ENCODE data around the gene ROR1. TPM values are rescaled to one million over a fixed set of nuclear protein-coding genes. Genes with fewer than 3 reads are reported as not detected.

The ROR1 gene
- total and polyA plus RNA-seq, 12 donors, result 2.9 to 36.2 (median 15.3) TPM

DNA sequence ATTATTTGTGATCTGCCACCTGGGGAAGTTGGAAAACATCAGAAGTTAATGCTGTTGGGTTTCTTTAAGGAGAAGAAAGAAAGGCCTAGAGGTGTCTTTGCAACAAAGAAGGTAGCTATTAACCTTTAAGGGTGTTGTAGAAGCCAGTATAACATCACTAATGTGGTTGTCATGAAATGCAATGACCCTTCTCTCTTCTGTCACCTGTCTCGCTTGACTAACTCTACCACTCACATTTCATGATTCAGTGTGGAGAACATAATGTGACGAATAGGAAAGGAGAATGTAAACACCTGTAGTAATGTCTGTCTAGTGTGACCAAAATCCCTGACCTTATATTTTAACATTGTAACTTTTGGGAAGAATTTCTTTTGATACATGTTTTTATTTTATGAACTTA is 217.9 kb downstream of the ROR1 start:
- H3K9me3 ChIP-seq, result no peaks in the 10 kb centered on the region
- WGBS, 2 donors, result 49 to 70% methylated on average over 2 of the region's 2 CpGs
- no peak overlapping the region for H3K27ac ChIP-seq
- intact Hi-C loops (cut with DNase I), result no loop called here
- no peak overlapping the region for H3K4me3 ChIP-seq
- ATAC-seq, result no peak
- DNase-seq, result no peak
- TF ChIP-seq, protein P1, sequence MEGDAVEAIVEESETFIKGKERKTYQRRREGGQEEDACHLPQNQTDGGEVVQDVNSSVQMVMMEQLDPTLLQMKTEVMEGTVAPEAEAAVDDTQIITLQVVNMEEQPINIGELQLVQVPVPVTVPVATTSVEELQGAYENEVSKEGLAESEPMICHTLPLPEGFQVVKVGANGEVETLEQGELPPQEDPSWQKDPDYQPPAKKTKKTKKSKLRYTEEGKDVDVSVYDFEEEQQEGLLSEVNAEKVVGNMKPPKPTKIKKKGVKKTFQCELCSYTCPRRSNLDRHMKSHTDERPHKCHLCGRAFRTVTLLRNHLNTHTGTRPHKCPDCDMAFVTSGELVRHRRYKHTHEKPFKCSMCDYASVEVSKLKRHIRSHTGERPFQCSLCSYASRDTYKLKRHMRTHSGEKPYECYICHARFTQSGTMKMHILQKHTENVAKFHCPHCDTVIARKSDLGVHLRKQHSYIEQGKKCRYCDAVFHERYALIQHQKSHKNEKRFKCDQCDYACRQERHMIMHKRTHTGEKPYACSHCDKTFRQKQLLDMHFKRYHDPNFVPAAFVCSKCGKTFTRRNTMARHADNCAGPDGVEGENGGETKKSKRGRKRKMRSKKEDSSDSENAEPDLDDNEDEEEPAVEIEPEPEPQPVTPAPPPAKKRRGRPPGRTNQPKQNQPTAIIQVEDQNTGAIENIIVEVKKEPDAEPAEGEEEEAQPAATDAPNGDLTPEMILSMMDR (IDR thresholded peaks at IDR 0.05), result no peak
- H3K4me1 ChIP-seq, result peaks cover 0 to 11% (median 0%) of the 10 kb centered on the region in 9 donors
- H3K36me3 ChIP-seq, result no peaks in the 10 kb centered on the region
- no peaks in the 10 kb centered on the region for H3K27me3 ChIP-seq

DNA sequence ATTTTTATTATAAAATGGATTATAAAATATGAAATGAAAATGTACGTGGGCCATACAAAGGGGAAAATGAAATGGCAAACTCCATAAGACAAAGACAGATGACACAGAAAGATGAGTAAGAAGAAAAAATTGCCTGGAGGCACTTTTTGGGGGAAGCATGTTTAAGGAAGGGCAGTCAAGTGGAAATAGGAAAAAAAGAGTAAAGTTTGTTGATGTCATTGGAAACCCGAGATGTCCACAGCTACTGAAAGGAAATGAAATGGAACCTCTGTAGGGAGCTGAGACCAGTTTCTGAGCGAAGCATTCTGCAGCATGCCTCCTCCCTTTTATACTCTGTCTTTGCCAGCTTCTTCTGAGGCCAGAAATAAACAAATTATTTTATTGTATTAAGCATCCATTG is 226.2 kb downstream of the ROR1 start:
- intact Hi-C loops (cut with DNase I), result no loop called here
- 73 to 80% methylated on average over 3 of the region's 3 CpGs for WGBS, 2 donors

DNA sequence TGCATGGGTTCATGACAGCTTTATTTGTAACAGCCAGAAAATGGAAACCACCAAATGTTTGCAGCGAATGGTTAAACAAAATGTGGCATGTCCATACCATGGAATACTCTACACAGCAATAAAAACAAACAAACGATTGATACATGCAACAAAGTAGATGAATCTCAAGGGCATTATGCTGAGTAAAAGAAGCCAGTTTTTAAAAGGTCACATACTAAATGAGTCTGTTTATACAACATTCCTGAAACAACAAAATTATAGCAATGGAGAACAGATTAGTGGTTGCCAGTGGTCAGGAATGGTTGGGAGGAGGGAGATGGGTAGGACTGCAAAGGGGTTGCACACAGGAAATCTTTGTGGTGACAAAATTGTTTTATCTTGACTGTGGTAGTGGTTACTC is 227.2 kb downstream of the ROR1 start:
- ATAC-seq, result no peak
- DNase-seq, result no peak
- no peak overlapping the region for H3K4me3 ChIP-seq
- TF ChIP-seq, protein P1 (IDR thresholded peaks at IDR 0.05), result no peak
- WGBS, 2 donors, result 80 to 82% methylated on average over 2 of the region's 2 CpGs
- H3K36me3 ChIP-seq, result no peaks in the 10 kb centered on the region
- peaks cover 1 to 29% (median 5%) of the 10 kb centered on the region in 9 donors for H3K4me1 ChIP-seq
- H3K27me3 ChIP-seq, result no peaks in the 10 kb centered on the region
- no peaks in the 10 kb centered on the region for H3K9me3 ChIP-seq
- H3K27ac ChIP-seq, result no peak overlapping the region
- intact Hi-C loops (cut with DNase I), result no loop called here

More for the DNA sequence above, 226.2 kb downstream of the ROR1 start:
- H3K4me3 ChIP-seq, result no peak overlapping the region
- DNase-seq, result no peak
- H3K27me3 ChIP-seq, result no peaks in the 10 kb centered on the region
- H3K27ac ChIP-seq, result no peak overlapping the region
- TF ChIP-seq, protein P1 (IDR thresholded peaks at IDR 0.05), result no peak
- ATAC-seq, result no peak
- no peaks in the 10 kb centered on the region for H3K36me3 ChIP-seq
- no peaks in the 10 kb centered on the region for H3K9me3 ChIP-seq
- peaks cover 0 to 23% (median 0%) of the 10 kb centered on the region in 9 donors for H3K4me1 ChIP-seq

DNA sequence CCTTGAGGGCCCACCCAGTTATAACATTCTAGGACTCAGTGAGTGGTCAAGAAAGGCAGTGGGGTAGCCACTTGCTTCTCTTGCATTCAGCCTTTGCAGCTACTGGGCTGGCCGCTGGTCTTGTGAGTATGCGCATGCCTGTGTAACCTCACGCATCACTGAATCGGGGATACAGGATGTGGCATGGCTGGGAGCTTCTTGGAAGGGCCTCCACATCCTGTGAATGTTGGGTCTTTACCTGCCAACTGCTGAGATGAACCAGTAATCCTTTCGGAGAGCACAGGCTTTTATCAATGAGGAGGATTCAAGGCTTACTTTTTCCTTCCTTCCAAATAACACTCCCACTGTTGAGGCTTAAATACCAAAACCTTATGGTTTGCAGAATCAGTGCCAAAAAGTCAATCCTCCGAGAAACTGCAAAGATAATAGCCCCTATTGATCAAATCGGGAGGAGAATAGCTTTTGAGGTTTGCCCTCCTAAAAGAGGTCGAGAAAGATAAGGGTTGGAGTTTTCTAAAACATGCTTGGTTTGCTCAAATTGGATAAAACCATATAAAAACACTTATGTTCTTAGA is 230.7 kb downstream of the ROR1 start:
- Histone ChIP-seq H3K4me3 (no peak overlapping the region), H3K27me3 (no peaks in the 10 kb centered on the region), H3K36me3 (no peaks in the 10 kb centered on the region), H3K4me1 (peaks cover 3 to 39% (median 14%) of the 10 kb centered on the region in 9 donors), H3K27ac (no peak overlapping the region), H3K9me3 (no peaks in the 10 kb centered on the region)
- no peak for DNase-seq
- ATAC-seq, result no peak
- TF ChIP-seq, protein P1 (IDR thresholded peaks at IDR 0.05), result no peak
- intact Hi-C loops (cut with DNase I), result no loop called here
- WGBS, 2 donors, result 79 to 80% methylated on average over 8 of the region's 8 CpGs

All from heart right ventricle (tissue), 16 donors.